BJ (cell line): ENCODE results near the gene SIPA1L3. TPM values are rescaled to one million over a fixed set of nuclear protein-coding genes. Genes with fewer than 3 reads are reported as not detected.

Source experiments
- CTCF ChIA-PET: fragments of 350-600 bp; formaldehyde crosslinking; extraction: SDS; loops from one replicate; lab custom pipeline; 2021; ENCODE audit warnings: antibody characterized with exemption, inconsistent platforms; lab: Yijun Ruan, JAX
- POLR2A ChIA-PET: fragments of 300-600 bp; sonication (Branson Sonifier 250); formaldehyde crosslinking; extraction: SDS; loops from one replicate; lab custom pipeline; 2021; ENCODE audit warnings: antibody characterized with exemption; lab: Charles Lee
- DNase-seq: peaks from one replicate; pipeline ENCODE4 v3.0.0-alpha.2; 2011; ENCODE audit warnings: low read depth
- H3K27me3 ChIP-seq: 2 replicates; pipeline ENCODE4 v1.6.0; 2011; ENCODE audit warnings: low read length; ENCODE audit not compliant: control insufficient read depth, insufficient read depth
- H3K36me3 ChIP-seq: 2 replicates; pipeline ENCODE4 v1.5.1; 2011; ENCODE audit warnings: low read length; ENCODE audit not compliant: control insufficient read depth, insufficient read depth
- H3K4me3 ChIP-seq: 2 replicates; pipeline ENCODE4 v1.5.1; 2011; ENCODE audit warnings: low read depth, mild to moderate bottlenecking, control low read depth, low read length
- polyA plus RNA-seq: library from polyadenylated mRNA; depleted of rRNA; stranded (reverse); fragments of >200 nt; gene quantifications from 2 replicates; pipeline ENCODE4 v1.2.3, GENCODE V29; 2011
- TF ChIP-seq, protein P1 (sequence below): IDR thresholded peaks from 2 replicates; pipeline ENCODE4 v1.5.1; 2011; ENCODE audit warnings: low read depth, mild to moderate bottlenecking, control low read depth, inconsistent platforms, low read length, moderate library complexity; ENCODE audit not compliant: insufficient read depth

The SIPA1L3 gene
- polyA plus RNA-seq, 1 experiment, result 4.5 TPM

DNA sequence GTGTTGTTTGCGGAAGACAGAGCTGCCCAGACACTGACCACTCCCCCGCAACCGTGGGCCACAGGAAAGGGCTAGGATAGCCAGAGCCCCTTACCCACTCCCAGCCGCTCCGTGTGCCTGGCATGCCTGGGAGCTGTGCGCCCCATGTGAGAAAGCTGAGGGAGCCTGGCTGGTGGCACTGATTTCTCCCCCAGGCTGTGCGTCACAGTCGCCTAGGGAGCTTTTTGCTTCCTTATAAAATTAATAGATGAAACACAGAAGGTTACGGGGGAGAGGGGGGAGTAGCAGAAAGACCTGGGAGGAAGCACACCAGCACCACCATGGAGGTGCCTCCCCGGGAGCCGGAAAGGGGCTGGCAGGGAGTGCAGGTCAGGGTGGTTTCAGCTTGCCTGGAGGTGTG, 292.3 kb downstream of the SIPA1L3 start:
- Histone ChIP-seq H3K27me3 (no peaks in the 10 kb centered on the region), H3K36me3 (peaks cover 19% of the 10 kb centered on the region), H3K4me3 (no peak overlapping the region)
- TF ChIP-seq, protein P1, sequence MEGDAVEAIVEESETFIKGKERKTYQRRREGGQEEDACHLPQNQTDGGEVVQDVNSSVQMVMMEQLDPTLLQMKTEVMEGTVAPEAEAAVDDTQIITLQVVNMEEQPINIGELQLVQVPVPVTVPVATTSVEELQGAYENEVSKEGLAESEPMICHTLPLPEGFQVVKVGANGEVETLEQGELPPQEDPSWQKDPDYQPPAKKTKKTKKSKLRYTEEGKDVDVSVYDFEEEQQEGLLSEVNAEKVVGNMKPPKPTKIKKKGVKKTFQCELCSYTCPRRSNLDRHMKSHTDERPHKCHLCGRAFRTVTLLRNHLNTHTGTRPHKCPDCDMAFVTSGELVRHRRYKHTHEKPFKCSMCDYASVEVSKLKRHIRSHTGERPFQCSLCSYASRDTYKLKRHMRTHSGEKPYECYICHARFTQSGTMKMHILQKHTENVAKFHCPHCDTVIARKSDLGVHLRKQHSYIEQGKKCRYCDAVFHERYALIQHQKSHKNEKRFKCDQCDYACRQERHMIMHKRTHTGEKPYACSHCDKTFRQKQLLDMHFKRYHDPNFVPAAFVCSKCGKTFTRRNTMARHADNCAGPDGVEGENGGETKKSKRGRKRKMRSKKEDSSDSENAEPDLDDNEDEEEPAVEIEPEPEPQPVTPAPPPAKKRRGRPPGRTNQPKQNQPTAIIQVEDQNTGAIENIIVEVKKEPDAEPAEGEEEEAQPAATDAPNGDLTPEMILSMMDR, result no peak
- POLR2A ChIA-PET, result no interaction called here
- DNase-seq, result no peak
- CTCF ChIA-PET, result interaction anchor here (1.2 kb wide), 1 partner anchor 10 kb away, joined by 5 read pairs; no protein-coding TSS in a partner anchor

GRCh38 chr19:38201731-38202130, 294.7 kb downstream of the SIPA1L3 start:
- ChIA-PET POLR2A (no interaction called here), CTCF (interaction anchor here (1.2 kb wide), 2 partner anchors 19 to 23 kb away, joined by 3 to 4 read pairs; no protein-coding TSS in a partner anchor)
- DNase-seq, result no peak

DNA sequence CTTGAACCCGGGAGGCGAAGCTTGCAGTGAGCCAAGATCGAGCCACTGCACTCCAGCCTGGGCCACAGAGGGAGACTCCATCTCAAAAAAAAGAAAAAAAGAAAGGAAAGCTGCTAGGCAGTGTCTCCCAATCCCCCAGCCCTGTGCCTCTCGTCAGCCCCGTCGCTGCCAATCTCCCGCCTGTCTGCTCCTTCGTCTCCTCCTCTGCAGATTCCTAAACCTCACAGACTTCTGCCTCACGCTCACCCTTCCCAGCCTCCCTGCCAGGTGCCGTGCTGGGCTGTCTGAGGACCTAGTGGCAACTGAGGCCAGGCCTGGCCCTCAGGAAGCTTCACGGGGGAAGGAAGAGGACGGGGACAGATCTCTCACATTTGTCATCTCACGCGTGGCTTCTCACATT, 295.5 kb downstream of the SIPA1L3 start:
- TF ChIP-seq, protein P1, result no peak

More at GRCh38 chr19:38201731-38202130, 294.7 kb downstream of the SIPA1L3 start:
- H3K36me3 ChIP-seq, result peaks cover 25% of the 10 kb centered on the region
- H3K27me3 ChIP-seq, result no peaks in the 10 kb centered on the region
- TF ChIP-seq, protein P1, result no peak
- H3K4me3 ChIP-seq, result no peak overlapping the region

GRCh38 chr19:38203197-38203596, 296.2 kb downstream of the SIPA1L3 start:
- TF ChIP-seq, protein P1, result no peak
- ChIA-PET CTCF (no interaction called here), POLR2A (no interaction called here)
- DNase-seq, result no peak
- Histone ChIP-seq H3K4me3 (no peak overlapping the region), H3K27me3 (no peaks in the 10 kb centered on the region), H3K36me3 (peaks cover 24% of the 10 kb centered on the region)

More for the DNA sequence above, 295.5 kb downstream of the SIPA1L3 start:
- DNase-seq, result no peak
- ChIA-PET CTCF (interaction anchor here (1.2 kb wide), 2 partner anchors 20 to 22 kb away, joined by 3 to 4 read pairs; no protein-coding TSS in a partner anchor), POLR2A (no interaction called here)
- Histone ChIP-seq H3K36me3 (peaks cover 24% of the 10 kb centered on the region), H3K27me3 (no peaks in the 10 kb centered on the region), H3K4me3 (no peak overlapping the region)

DNA sequence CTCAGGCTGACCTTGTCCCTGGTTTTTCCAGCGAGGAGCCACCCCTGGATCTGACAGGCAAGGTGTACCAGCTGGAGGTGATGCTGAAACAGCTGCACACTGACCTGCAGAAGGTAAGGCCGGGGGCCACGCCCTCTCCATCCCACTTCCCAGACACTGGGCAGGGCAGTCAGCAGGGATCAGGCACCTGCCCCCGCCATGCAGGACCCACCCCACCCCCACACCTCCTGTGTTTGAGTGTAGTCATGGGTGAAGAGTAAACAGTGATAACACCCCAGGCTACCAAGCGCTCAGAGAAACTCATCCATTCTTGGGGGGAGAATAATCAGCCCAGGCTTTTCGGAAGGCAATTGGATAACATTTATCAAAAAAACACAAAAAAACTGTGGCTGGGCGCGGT, 297.1 kb downstream of the SIPA1L3 start:
- ChIA-PET CTCF (no interaction called here), POLR2A (no interaction called here)
- TF ChIP-seq, protein P1, result no peak
- Histone ChIP-seq H3K4me3 (no peak overlapping the region), H3K27me3 (no peaks in the 10 kb centered on the region), H3K36me3 (peaks cover 21% of the 10 kb centered on the region)
- no peak for DNase-seq
